Transverse colon (tissue), 4 donors: ENCODE data around the gene DOCK1. TPM values are rescaled to one million over a fixed set of nuclear protein-coding genes. Genes with fewer than 3 reads are reported as not detected.

ENCODE experiments used
- DNase-seq: peaks from one replicate; pipeline ENCODE4 v3.0.0-alpha.2; 2019
- H3K27ac ChIP-seq, 4 donors: fragments of 200-600 bp; sonication (generic); 2 replicates each; pipeline ENCODE4 v1.5.1; 2016 to 2018; ENCODE audit warnings: inconsistent platforms in 4 of 4
- H3K27me3 ChIP-seq: fragments of 200-600 bp; sonication (generic); 2 replicates; pipeline ENCODE4 v1.5.1; 2017; ENCODE audit warnings: inconsistent platforms
- H3K36me3 ChIP-seq, 4 donors: fragments of 200-600 bp; sonication (generic); 2 replicates each; pipeline ENCODE4 v1.5.1; 2017 to 2019; ENCODE audit warnings: inconsistent platforms in 4 of 4
- H3K4me1 ChIP-seq, 4 donors: fragments of 200-600 bp; sonication (generic); 2 replicates each; pipeline ENCODE4 v1.5.1; 2017 to 2020; ENCODE audit warnings: inconsistent platforms in 4 of 4
- H3K4me3 ChIP-seq, 4 donors: fragments of 200-600 bp; sonication (generic); 1 replicate in 1 of 4; 2 replicates in 3 of 4; pipeline versions ENCODE4 v1.5.1 to v1.6.1; 2017 to 2019; ENCODE audit warnings: inconsistent platforms in 4 of 4
- H3K9me3 ChIP-seq, 2 donors: fragments of 200-600 bp; sonication (generic); 2 replicates each; pipeline ENCODE4 v1.5.1; 2017 to 2019; ENCODE audit warnings: inconsistent platforms in 2 of 2
- CTCF ChIP-seq, 5 experiments: fragments of 200-600 bp in 3 of 5; fragments of 450-650 bp in 2 of 5; sonication (generic) in 3 of 5; IDR thresholded peaks; 1 replicate in 2 of 5; 2 replicates in 3 of 5; pipeline ENCODE4 v1.5.1; 2016 to 2017; ENCODE audit warnings: antibody characterized with exemption in 5 of 5, inconsistent platforms in 3 of 5, mild to moderate bottlenecking in 2 of 5, moderate library complexity in 1 of 5
- EP300 ChIP-seq: sonication (generic); formaldehyde crosslinking; IDR thresholded peaks from one replicate; pipeline ENCODE4 v1.6.1; 2017; ENCODE audit warnings: antibody characterized with exemption, low read depth
- POLR2A ChIP-seq: fragments of 450-650 bp; IDR thresholded peaks from one replicate; pipeline ENCODE4 v1.6.1; 2016; ENCODE audit warnings: antibody characterized with exemption, mild to moderate bottlenecking, moderate library complexity
- POLR2AphosphoS5 ChIP-seq, 3 donors: sonication (generic); formaldehyde crosslinking; IDR thresholded peaks; one replicate each; pipeline ENCODE4 v1.6.1; 2016; ENCODE audit warnings: antibody characterized with exemption in 3 of 3
- WGBS, 2 donors: methylation state at CpG; one replicate each; pipeline ENCODE4 v1.1.5; 2018; ENCODE audit warnings: low coverage in 1 of 2; 5-methylcytosine and 5-hydroxymethylcytosine counted together
- in situ Hi-C, 4 donors: fragments of 200-750 bp; cut with MboI; loops; one replicate each; pipeline versions ENCODE4 v1.15.0 to v1.15.1; 2017; ENCODE audit warnings: low sequenced_read_pairs in 3 of 4, low pct_ligation_motif_present in 1 of 4, low pct_unique_long_range_greater_than_20kb in 1 of 4
- intact Hi-C: fragments of 100-400 bp; cut with DNase I; formaldehyde crosslinking; loops from one replicate; pipeline ENCODE4 v1.15.1; 2023; ENCODE audit warnings: low total_unique reads
- total RNA-seq, 4 donors: library from RNA; depleted of rRNA; stranded (reverse); fragments of >200 nt; gene quantifications; one replicate each; pipeline ENCODE4 v1.1.0, GENCODE V29; 2016

DOCK1 gene
- total RNA-seq, 4 donors from 2014 or later: 75.1 to 200 (median 92.5) TPM

GRCh38 chr10:126930883-126931503, 25.8 kb downstream of the DOCK1 start:
- H3K9me3 ChIP-seq: no peaks in the 10 kb centered on the region
- no peaks in the 10 kb centered on the region for H3K36me3 ChIP-seq
- no peaks in the 10 kb centered on the region for H3K27me3 ChIP-seq
- in situ Hi-C loops: no loop called here
- DNase-seq: no peak
- no peak for TF ChIP-seq POLR2AphosphoS5 (IDR thresholded peaks at IDR 0.05)
- TF ChIP-seq CTCF (IDR thresholded peaks at IDR 0.05): no peak
- TF ChIP-seq EP300: no peak
- no peak for TF ChIP-seq POLR2A
- intact Hi-C loops: no loop called here
- no peak overlapping the region for H3K4me3 ChIP-seq
- 56 to 60% methylated on average over 1 to 11 of the region's 11 CpGs for WGBS, 2 donors
- peak overlapping the region in 3 of 4 donors; percentile 7 to 24 (median 14) for H3K27ac ChIP-seq
- H3K4me1 ChIP-seq: peaks cover 0 to 18% (median 6%) of the 10 kb centered on the region in 4 donors

- Histone ChIP-seq H3K27me3 (no peaks in the 10 kb centered on the region), H3K4me3 (no peak overlapping the region), H3K36me3 (no peaks in the 10 kb centered on the region), H3K9me3 (no peaks in the 10 kb centered on the region), H3K4me1 (peaks cover 0 to 18% (median 6%) of the 10 kb centered on the region in 4 donors), H3K27ac (peak overlapping the region in 1 of 4 donors; percentile 7)
- intact Hi-C loops: no loop called here
- 79% methylated on average over 7 of the region's 7 CpGs; no CpG with 5 or more reads in 1 of the 2 donors for WGBS, 2 donors
- TF ChIP-seq POLR2A (no peak), EP300 (no peak), CTCF (IDR thresholded peaks at IDR 0.05) (no peak), POLR2AphosphoS5 (IDR thresholded peaks at IDR 0.05) (no peak)
- no peak for DNase-seq
- in situ Hi-C loops: no loop called here
Observed at GRCh38 chr10:126931544-126931943, 26.3 kb downstream of the DOCK1 start.

- Histone ChIP-seq H3K4me3 (no peak overlapping the region), H3K4me1 (peaks cover 0 to 18% (median 6%) of the 10 kb centered on the region in 4 donors), H3K9me3 (no peaks in the 10 kb centered on the region), H3K27me3 (no peaks in the 10 kb centered on the region), H3K27ac (no peak overlapping the region), H3K36me3 (no peaks in the 10 kb centered on the region)
- no peak for TF ChIP-seq EP300
- no peak for TF ChIP-seq POLR2A
- TF ChIP-seq CTCF (IDR thresholded peaks at IDR 0.05): no peak
- no peak for TF ChIP-seq POLR2AphosphoS5 (IDR thresholded peaks at IDR 0.05)
- WGBS, 2 donors: 89 to 95% methylated on average over 3 to 11 of the region's 11 CpGs
- in situ Hi-C loops: no loop called here
- intact Hi-C loops: no loop called here
- no peak for DNase-seq
Observed at GRCh38 chr10:126932516-126932915, 27.3 kb downstream of the DOCK1 start.

- intact Hi-C loops: no loop called here
- in situ Hi-C loops: no loop called here
- Histone ChIP-seq H3K9me3 (no peaks in the 10 kb centered on the region), H3K36me3 (no peaks in the 10 kb centered on the region), H3K27ac (no peak overlapping the region), H3K4me1 (peaks cover 0 to 18% (median 6%) of the 10 kb centered on the region in 4 donors), H3K27me3 (no peaks in the 10 kb centered on the region), H3K4me3 (no peak overlapping the region)
- no peak for DNase-seq
- no peak for TF ChIP-seq POLR2A
- TF ChIP-seq EP300: no peak
- TF ChIP-seq CTCF (IDR thresholded peaks at IDR 0.05): no peak
- no peak for TF ChIP-seq POLR2AphosphoS5 (IDR thresholded peaks at IDR 0.05)
- 60 to 86% methylated on average over 1 to 4 of the region's 4 CpGs for WGBS, 2 donors
Observed at GRCh38 chr10:126933116-126933515, 27.9 kb downstream of the DOCK1 start.
